H1 (cell line): ENCODE measurements around the gene LRRC28.

Source experiments
- CBX5 ChIP-seq: fragments of 300-800, 300-1000 bp; sonication (generic); IDR thresholded peaks from 2 replicates; pipeline ENCODE4 v1.7.1; 2016; ENCODE audit warnings: antibody characterized with exemption, low read length, low read depth
- CHD2 ChIP-seq: IDR thresholded peaks from 2 replicates; pipeline ENCODE4 v1.6.1; 2012; ENCODE audit warnings: low read length, improper control_type of control experiment
- EZH2 ChIP-seq: fragments of 200-600 bp; sonication (generic); IDR thresholded peaks from 2 replicates; pipeline ENCODE4 v1.7.1; 2012; ENCODE audit warnings: low read depth, mild to moderate bottlenecking, moderate library complexity, low read length, inconsistent platforms; ENCODE audit not compliant: severe bottlenecking
- KDM5A ChIP-seq: fragments of 200-600 bp; IDR thresholded peaks from 2 replicates; pipeline ENCODE4 v1.7.1; 2012; ENCODE audit warnings: mild to moderate bottlenecking, low read length, inconsistent platforms, mixed read lengths
- RXRA ChIP-seq: IDR thresholded peaks from 2 replicates; pipeline ENCODE4 v1.6.1; 2011; ENCODE audit warnings: low read depth, mild to moderate bottlenecking, low read length, moderate library complexity; ENCODE audit not compliant: insufficient read depth
- TEAD4 ChIP-seq: IDR thresholded peaks from 2 replicates; pipeline ENCODE4 v1.6.1; 2012; ENCODE audit warnings: low read depth, low read length, inconsistent platforms, mixed read lengths
- USF2 ChIP-seq: IDR thresholded peaks from 2 replicates; pipeline ENCODE4 v1.6.1; 2011; ENCODE audit warnings: low read length, improper control_type of control experiment
- YY1 ChIP-seq: IDR thresholded peaks from 2 replicates; pipeline ENCODE4 v1.6.1; 2011; ENCODE audit warnings: low read depth, mild to moderate bottlenecking, low read length
- ZNF274 ChIP-seq: IDR thresholded peaks from 2 replicates; pipeline ENCODE4 v1.7.0; 2012; ENCODE audit warnings: low read length, borderline replicate concordance; ENCODE audit errors: extremely low read depth
- TF ChIP-seq, protein P1 (sequence below), 3 experiments: IDR thresholded peaks; 1 replicate in 2 of 3; 2 replicates in 1 of 3; pipeline versions ENCODE4 v1.5.1 to v1.6.1; 2011; ENCODE audit warnings: low read length in 3 of 3, mild to moderate bottlenecking in 3 of 3, inconsistent platforms in 2 of 3, low read depth in 1 of 3, moderate library complexity in 1 of 3; ENCODE audit not compliant: insufficient read depth in 1 of 3; ENCODE audit errors: control extremely low read depth in 1 of 3
- TF ChIP-seq, protein P2 (sequence below): IDR thresholded peaks from 2 replicates; pipeline ENCODE4 v1.6.1; 2012; ENCODE audit warnings: inconsistent platforms

DNA sequence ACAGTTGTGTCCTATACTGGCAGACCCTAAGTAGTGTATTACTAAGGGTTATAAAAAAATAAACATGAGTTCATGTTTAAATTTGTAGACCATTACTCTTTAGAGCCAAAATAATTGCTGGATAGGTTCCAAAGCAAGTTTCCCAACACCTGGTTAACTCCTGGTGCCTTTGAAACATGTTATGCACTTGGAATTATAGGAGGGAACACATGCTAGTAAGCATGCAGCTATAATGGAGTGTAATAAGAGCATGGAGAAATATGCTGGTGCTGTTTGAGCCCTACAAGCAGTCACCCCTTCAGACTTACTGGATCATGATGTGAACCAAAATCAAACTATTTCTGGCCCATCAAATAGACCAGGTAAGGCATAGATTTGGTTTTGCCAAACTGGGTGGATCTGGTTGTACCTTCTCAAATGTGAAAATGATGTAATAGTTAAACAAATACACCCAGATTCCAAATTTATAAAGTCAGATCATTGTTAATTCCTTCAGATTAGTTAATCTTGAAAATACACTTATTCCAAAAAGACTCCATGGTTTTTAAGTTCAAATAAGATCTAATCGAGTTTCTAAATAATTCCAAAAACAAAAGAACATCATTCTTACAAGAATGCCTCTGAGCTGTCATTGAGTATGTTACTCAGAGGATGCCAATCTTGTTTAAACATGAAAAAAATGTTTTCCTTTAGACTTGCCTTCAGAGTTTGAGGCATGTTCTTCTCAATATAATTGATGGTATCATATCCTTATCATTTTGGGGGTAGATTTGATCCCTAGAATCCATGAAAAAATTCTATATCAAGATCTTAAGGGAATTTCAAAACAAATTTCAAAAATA, 69.3 kb downstream of the LRRC28 start:
- TF ChIP-seq, protein P1, sequence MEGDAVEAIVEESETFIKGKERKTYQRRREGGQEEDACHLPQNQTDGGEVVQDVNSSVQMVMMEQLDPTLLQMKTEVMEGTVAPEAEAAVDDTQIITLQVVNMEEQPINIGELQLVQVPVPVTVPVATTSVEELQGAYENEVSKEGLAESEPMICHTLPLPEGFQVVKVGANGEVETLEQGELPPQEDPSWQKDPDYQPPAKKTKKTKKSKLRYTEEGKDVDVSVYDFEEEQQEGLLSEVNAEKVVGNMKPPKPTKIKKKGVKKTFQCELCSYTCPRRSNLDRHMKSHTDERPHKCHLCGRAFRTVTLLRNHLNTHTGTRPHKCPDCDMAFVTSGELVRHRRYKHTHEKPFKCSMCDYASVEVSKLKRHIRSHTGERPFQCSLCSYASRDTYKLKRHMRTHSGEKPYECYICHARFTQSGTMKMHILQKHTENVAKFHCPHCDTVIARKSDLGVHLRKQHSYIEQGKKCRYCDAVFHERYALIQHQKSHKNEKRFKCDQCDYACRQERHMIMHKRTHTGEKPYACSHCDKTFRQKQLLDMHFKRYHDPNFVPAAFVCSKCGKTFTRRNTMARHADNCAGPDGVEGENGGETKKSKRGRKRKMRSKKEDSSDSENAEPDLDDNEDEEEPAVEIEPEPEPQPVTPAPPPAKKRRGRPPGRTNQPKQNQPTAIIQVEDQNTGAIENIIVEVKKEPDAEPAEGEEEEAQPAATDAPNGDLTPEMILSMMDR (IDR thresholded peaks at IDR 0.05; ENCODE audit: control extremely low read depth in 1 of 3, insufficient read depth in 1 of 3, low read depth in 1 of 3, low read length in 3 of 3), result no peak
- no peak for TF ChIP-seq RXRA
- no peak for TF ChIP-seq KDM5A
- no peak for TF ChIP-seq CHD2
- no peak for TF ChIP-seq EZH2
- no peak for TF ChIP-seq USF2
- TF ChIP-seq TEAD4, result no peak
- no peak for TF ChIP-seq CBX5
- no peak for TF ChIP-seq ZNF274
- TF ChIP-seq YY1, result no peak
- TF ChIP-seq, protein P2, sequence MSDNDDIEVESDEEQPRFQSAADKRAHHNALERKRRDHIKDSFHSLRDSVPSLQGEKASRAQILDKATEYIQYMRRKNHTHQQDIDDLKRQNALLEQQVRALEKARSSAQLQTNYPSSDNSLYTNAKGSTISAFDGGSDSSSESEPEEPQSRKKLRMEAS, result no peak
